ENCODE data around the gene GABRA1. TPM values are rescaled to one million over a fixed set of nuclear protein-coding genes. Genes with fewer than 3 reads are reported as not detected.

GABRA1 gene
- total and polyA plus RNA-seq, 2 experiments from 2014 or later, result not detected

DNA sequence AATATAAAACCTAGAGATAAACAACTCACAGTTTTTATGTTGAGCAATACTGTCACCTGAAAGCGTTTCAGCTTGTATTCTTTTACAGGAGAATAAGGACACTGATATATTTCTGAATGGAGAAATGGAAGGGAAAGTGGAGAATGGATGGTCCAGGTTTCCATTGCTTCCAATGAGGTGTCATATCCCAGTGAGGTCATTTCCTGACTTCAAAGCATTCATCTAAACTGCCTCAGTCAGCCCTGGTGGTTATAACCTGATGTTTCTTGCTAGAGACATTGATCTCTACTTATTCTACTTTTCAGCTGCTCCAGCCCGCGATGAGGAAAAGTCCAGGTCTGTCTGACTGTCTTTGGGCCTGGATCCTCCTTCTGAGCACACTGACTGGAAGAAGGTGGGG lies 2.6 kb downstream of the GABRA1 start:
- Histone ChIP-seq H3K9me2 (ENCODE audit: insufficient read depth) (no peaks in the 10 kb centered on the region), H3K36me3 (ENCODE audit: low read depth) (no peaks in the 10 kb centered on the region), H2AFZ (no peak overlapping the region), H3K9me3 (ENCODE audit: low read depth) (no peaks in the 10 kb centered on the region), H3F3A (ENCODE audit: insufficient read depth) (no peaks in the 10 kb centered on the region), H3K4me2 (ENCODE audit: unreplicated experiment) (no peak overlapping the region), H3K4me3 (no peak overlapping the region), H3K27me3 (replicated peaks; ENCODE audit: insufficient read depth) (no peaks in the 10 kb centered on the region), H3K4me1 (ENCODE audit: insufficient read depth) (no peaks in the 10 kb centered on the region), H4K20me1 (ENCODE audit: insufficient read depth) (no peaks in the 10 kb centered on the region), H3K27ac (no peak overlapping the region), H3K79me2 (ENCODE audit: insufficient read depth) (no peaks in the 10 kb centered on the region), H3K9ac (no peak overlapping the region)
- WGBS, 2 experiments (ENCODE audit: low coverage in 1 of 2, low lambda C conversion rate in 2 of 2, missing lambda C conversion rate in 2 of 2), result 17 to 24% methylated on average over 3 of the region's 3 CpGs
- in situ Hi-C loops (cut with MboI), result no loop called here
- TF ChIP-seq EZH2 (IDR thresholded peaks at IDR 0.05; ENCODE audit: insufficient read depth, poor library complexity, severe bottlenecking) (no peak), EZH2phosphoT487 (IDR thresholded peaks at IDR 0.05; ENCODE audit: insufficient read depth, low read depth) (no peak)
- DNase-seq, result no peak

- TF ChIP-seq EZH2phosphoT487 (IDR thresholded peaks at IDR 0.05; ENCODE audit: insufficient read depth, low read depth), result no peak
- TF ChIP-seq EZH2 (IDR thresholded peaks at IDR 0.05; ENCODE audit: insufficient read depth, poor library complexity, severe bottlenecking), result no peak
- Histone ChIP-seq H3K9ac (no peak overlapping the region), H3K9me3 (ENCODE audit: low read depth) (no peaks in the 10 kb centered on the region), H3K79me2 (ENCODE audit: insufficient read depth) (no peaks in the 10 kb centered on the region), H3K4me2 (ENCODE audit: unreplicated experiment) (no peak overlapping the region), H3F3A (ENCODE audit: insufficient read depth) (no peaks in the 10 kb centered on the region), H4K20me1 (ENCODE audit: insufficient read depth) (no peaks in the 10 kb centered on the region), H3K27me3 (replicated peaks; ENCODE audit: insufficient read depth) (no peaks in the 10 kb centered on the region), H3K4me3 (no peak overlapping the region), H3K4me1 (ENCODE audit: insufficient read depth) (no peaks in the 10 kb centered on the region), H2AFZ (no peak overlapping the region), H3K9me2 (ENCODE audit: insufficient read depth) (no peaks in the 10 kb centered on the region), H3K36me3 (ENCODE audit: low read depth) (no peaks in the 10 kb centered on the region), H3K27ac (no peak overlapping the region)
- WGBS, 2 experiments (ENCODE audit: low coverage in 1 of 2, low lambda C conversion rate in 2 of 2, missing lambda C conversion rate in 2 of 2), result 33 to 36% methylated on average over 2 of the region's 2 CpGs
- in situ Hi-C loops (cut with MboI), result no loop called here
- DNase-seq, result peak; percentile 2
Observed at GRCh38 chr5:161851691-161852299, 3.9 kb downstream of the GABRA1 start.

- no peak overlapping the region for H3K27ac ChIP-seq
- WGBS, 2 experiments (ENCODE audit: low coverage in 1 of 2, low lambda C conversion rate in 2 of 2, missing lambda C conversion rate in 2 of 2), result 0 to 9% methylated on average over 1 of the region's 1 CpG
- DNase-seq, result no peak
- no peaks in the 10 kb centered on the region for H4K20me1 ChIP-seq (ENCODE audit: insufficient read depth)
- no peaks in the 10 kb centered on the region for H3K4me1 ChIP-seq (ENCODE audit: insufficient read depth)
- H3F3A ChIP-seq (ENCODE audit: insufficient read depth), result no peaks in the 10 kb centered on the region
- H3K9me3 ChIP-seq (ENCODE audit: low read depth), result no peaks in the 10 kb centered on the region
- H3K27me3 ChIP-seq (replicated peaks; ENCODE audit: insufficient read depth), result no peaks in the 10 kb centered on the region
- H3K9ac ChIP-seq, result no peak overlapping the region
- TF ChIP-seq EZH2 (IDR thresholded peaks at IDR 0.05; ENCODE audit: insufficient read depth, poor library complexity, severe bottlenecking), result no peak
- no peak for TF ChIP-seq EZH2phosphoT487 (IDR thresholded peaks at IDR 0.05; ENCODE audit: insufficient read depth, low read depth)
- H3K79me2 ChIP-seq (ENCODE audit: insufficient read depth), result no peaks in the 10 kb centered on the region
- no peak overlapping the region for H2AFZ ChIP-seq
- in situ Hi-C loops (cut with MboI), result no loop called here
- no peak overlapping the region for H3K4me2 ChIP-seq (ENCODE audit: unreplicated experiment)
- no peaks in the 10 kb centered on the region for H3K9me2 ChIP-seq (ENCODE audit: insufficient read depth)
- no peaks in the 10 kb centered on the region for H3K36me3 ChIP-seq (ENCODE audit: low read depth)
- H3K4me3 ChIP-seq, result no peak overlapping the region
Observed at GRCh38 chr5:161857358-161857757, 9.4 kb downstream of the GABRA1 start.

GRCh38 chr5:161863259-161863658 lies 15.3 kb downstream of the GABRA1 start:
- in situ Hi-C loops (cut with MboI), result no loop called here
- Histone ChIP-seq H3K79me2 (ENCODE audit: insufficient read depth) (no peaks in the 10 kb centered on the region), H4K20me1 (ENCODE audit: insufficient read depth) (no peaks in the 10 kb centered on the region), H3K4me3 (no peak overlapping the region), H3K9me3 (ENCODE audit: low read depth) (no peaks in the 10 kb centered on the region), H3F3A (ENCODE audit: insufficient read depth) (no peaks in the 10 kb centered on the region), H3K4me1 (ENCODE audit: insufficient read depth) (no peaks in the 10 kb centered on the region), H3K4me2 (ENCODE audit: unreplicated experiment) (no peak overlapping the region), H3K9ac (no peak overlapping the region), H3K36me3 (ENCODE audit: low read depth) (no peaks in the 10 kb centered on the region), H3K9me2 (ENCODE audit: insufficient read depth) (no peaks in the 10 kb centered on the region), H2AFZ (no peak overlapping the region), H3K27me3 (replicated peaks; ENCODE audit: insufficient read depth) (no peaks in the 10 kb centered on the region), H3K27ac (no peak overlapping the region)
- TF ChIP-seq EZH2phosphoT487 (IDR thresholded peaks at IDR 0.05; ENCODE audit: insufficient read depth, low read depth) (no peak), EZH2 (IDR thresholded peaks at IDR 0.05; ENCODE audit: insufficient read depth, poor library complexity, severe bottlenecking) (no peak)
- WGBS, 2 experiments (ENCODE audit: low coverage in 1 of 2, low lambda C conversion rate in 2 of 2, missing lambda C conversion rate in 2 of 2), result 21 to 28% methylated on average over 3 of the region's 3 CpGs
- no peak for DNase-seq

DNA sequence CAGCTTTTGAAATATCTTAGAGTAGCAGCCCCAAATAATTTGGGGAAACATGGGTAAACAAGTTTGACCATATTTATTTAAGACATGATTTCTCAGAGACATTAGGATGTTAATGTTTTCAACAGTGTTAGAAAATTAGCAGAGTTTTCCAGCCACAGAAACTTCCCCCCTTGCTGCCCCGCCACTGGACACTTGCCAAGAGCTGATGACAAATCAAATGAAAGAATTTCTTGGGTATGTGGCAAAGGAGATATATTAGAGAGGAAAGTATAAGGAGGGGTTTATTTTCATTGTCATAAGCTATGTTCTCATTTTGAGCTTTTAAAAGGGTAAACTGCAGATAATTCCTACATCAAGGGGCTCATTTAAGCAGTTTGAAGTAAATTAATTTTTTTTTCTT lies 15.9 kb downstream of the GABRA1 start:
- Histone ChIP-seq H2AFZ (no peak overlapping the region), H3K9me2 (ENCODE audit: insufficient read depth) (no peaks in the 10 kb centered on the region), H3F3A (ENCODE audit: insufficient read depth) (no peaks in the 10 kb centered on the region), H3K79me2 (ENCODE audit: insufficient read depth) (no peaks in the 10 kb centered on the region), H3K36me3 (ENCODE audit: low read depth) (no peaks in the 10 kb centered on the region), H3K4me3 (no peak overlapping the region), H3K27ac (no peak overlapping the region), H3K9ac (no peak overlapping the region), H3K9me3 (ENCODE audit: low read depth) (no peaks in the 10 kb centered on the region), H3K27me3 (replicated peaks; ENCODE audit: insufficient read depth) (no peaks in the 10 kb centered on the region), H3K4me1 (ENCODE audit: insufficient read depth) (no peaks in the 10 kb centered on the region), H3K4me2 (ENCODE audit: unreplicated experiment) (no peak overlapping the region), H4K20me1 (ENCODE audit: insufficient read depth) (no peaks in the 10 kb centered on the region)
- no peak for DNase-seq
- TF ChIP-seq EZH2phosphoT487 (IDR thresholded peaks at IDR 0.05; ENCODE audit: insufficient read depth, low read depth), result no peak
- in situ Hi-C loops (cut with MboI), result no loop called here
- WGBS, 2 experiments (ENCODE audit: low coverage in 1 of 2, low lambda C conversion rate in 2 of 2, missing lambda C conversion rate in 2 of 2), result 0% methylated on average over 1 of the region's 1 CpG
